A549 (cell line): Measurements from ENCODE around the gene PGGHG. TPM values are rescaled to one million over a fixed set of nuclear protein-coding genes. Genes with fewer than 3 reads are reported as not detected.

Experiments used
- ATAC-seq, 2 experiments: fragments of 200-7000 bp in 1 of 2; fragments of >200 bp in 1 of 2; cut with Nextera tagmentation in 1 of 2; cut with Tn5 transposase in 1 of 2; 3 replicates each; pipeline versions ENCODE4 v1.8.0 to v1.9.1; 2018 to 2020; ENCODE audit warnings: mild to moderate bottlenecking in 1 of 2, moderate library complexity in 1 of 2
- CTCF ChIA-PET: fragments of 300-600 bp; sonication (Branson Sonifier 250); formaldehyde crosslinking; extraction: SDS; loops from one replicate; lab custom pipeline; 2021; ENCODE audit warnings: antibody characterized with exemption, inconsistent platforms; lab: Yijun Ruan, JAX
- POLR2A ChIA-PET: fragments of 350-600 bp; formaldehyde crosslinking; extraction: SDS; loops from one replicate; lab custom pipeline; 2021; ENCODE audit warnings: antibody characterized with exemption, inconsistent platforms; lab: Yijun Ruan, JAX
- DNase-seq, 2 experiments: peaks; one replicate each; pipeline versions ENCODE4 v3.0.0 to v3.0.0-alpha.2; 2011 to 2016; ENCODE audit warnings: low read depth in 1 of 2, low spot score in 1 of 2
- FAIRE-seq: peaks from 2 replicates; lab custom pipeline; 2011; peaks lifted over from hg19 to GRCh38; lab: Jason Lieb, UNC
- H3K27ac ChIP-seq, 2 experiments: fragments of >200 bp; sonication (Bioruptor Twin); formaldehyde crosslinking; 3 replicates each; pipeline ENCODE4 v1.5.1; 2016 to 2017
- H3K4me1 ChIP-seq: fragments of >200 bp; sonication (Bioruptor Twin); formaldehyde crosslinking; 3 replicates; pipeline ENCODE4 v1.6.1; 2016
- H3K4me2 ChIP-seq: fragments of >200 bp; sonication (Bioruptor Twin); formaldehyde crosslinking; 3 replicates; pipeline ENCODE4 v1.6.1; 2016
- H3K4me3 ChIP-seq: fragments of >200 bp; sonication (Bioruptor Twin); formaldehyde crosslinking; 3 replicates; pipeline ENCODE4 v1.5.1; 2016
- H3K9me3 ChIP-seq: fragments of >200 bp; sonication (Bioruptor Twin); formaldehyde crosslinking; 3 replicates; pipeline ENCODE4 v1.6.1; 2016
- CBX2 ChIP-seq: fragments of 200-600 bp; sonication (generic); IDR thresholded peaks from 2 replicates; pipeline ENCODE4 v1.6.1; 2016; ENCODE audit warnings: low read depth, mild to moderate bottlenecking, borderline replicate concordance
- CBX8 ChIP-seq: fragments of 200-600 bp; sonication (generic); IDR thresholded peaks from 2 replicates; pipeline ENCODE4 v1.6.1; 2016
- CEBPB ChIP-seq, 2 experiments: fragments of >200 bp in 1 of 2; sonication (Bioruptor Twin) in 1 of 2; formaldehyde crosslinking in 1 of 2; IDR thresholded peaks; 2 replicates each; pipeline ENCODE4 v1.6.1; 2012 to 2016
- CHD4 ChIP-seq: fragments of 200-600 bp; sonication (generic); IDR thresholded peaks from 2 replicates; pipeline ENCODE4 v1.6.1; 2016; ENCODE audit warnings: antibody characterized with exemption, mild to moderate bottlenecking, borderline replicate concordance
- EHMT2 ChIP-seq: fragments of 200-600 bp; sonication (generic); IDR thresholded peaks from 2 replicates; pipeline ENCODE4 v1.6.1; 2016; ENCODE audit warnings: antibody characterized with exemption, low read depth, mild to moderate bottlenecking, moderate library complexity
- EP300 ChIP-seq, 2 experiments: fragments of >200 bp; sonication (Bioruptor Twin); formaldehyde crosslinking; IDR thresholded peaks; 2 replicates in 1 of 2; 3 replicates in 1 of 2; pipeline ENCODE4 v1.6.1; 2016 to 2017
- ESRRA ChIP-seq: fragments of 150-350 bp; IDR thresholded peaks from 2 replicates; pipeline ENCODE4 v1.6.1; 2014; ENCODE audit warnings: mild to moderate bottlenecking, low read length, borderline replicate concordance
- FOSB ChIP-seq: fragments of 250-450 bp; sonication (Bioruptor Pico); IDR thresholded peaks from 2 replicates; pipeline ENCODE4 v1.5.0; 2020; ENCODE audit warnings: mild to moderate bottlenecking, moderate library complexity
- FOSL2 ChIP-seq, 2 experiments: fragments of 450-650 bp in 1 of 2; fragments of >200 bp in 1 of 2; sonication (Bioruptor Twin) in 1 of 2; formaldehyde crosslinking; IDR thresholded peaks; 2 replicates each; pipeline versions ENCODE4 v1.5.0 to v1.6.1; 2016 to 2020; ENCODE audit warnings: mild to moderate bottlenecking in 1 of 2, moderate library complexity in 1 of 2
- GATA3 ChIP-seq: IDR thresholded peaks from 2 replicates; pipeline ENCODE4 v1.6.1; 2012; ENCODE audit warnings: borderline replicate concordance
- HEYL ChIP-seq: fragments of 250-450 bp; sonication (Bioruptor Pico); IDR thresholded peaks from 2 replicates; pipeline ENCODE4 v1.8.0; 2021; ENCODE audit warnings: mild to moderate bottlenecking, moderate library complexity
- HOXB13 ChIP-seq: fragments of 250-450 bp; sonication (Bioruptor Pico); IDR thresholded peaks from 2 replicates; pipeline ENCODE4 v1.5.0; 2020; ENCODE audit warnings: low read depth, mild to moderate bottlenecking, moderate library complexity
- HOXB5 ChIP-seq: fragments of 250-450 bp; sonication (Bioruptor Pico); IDR thresholded peaks from 2 replicates; pipeline ENCODE4 v1.5.0; 2020; ENCODE audit warnings: mild to moderate bottlenecking, moderate library complexity
- JUN ChIP-seq, 2 experiments: fragments of >200 bp; sonication (Bioruptor Twin); formaldehyde crosslinking; IDR thresholded peaks; 2 replicates in 1 of 2; 3 replicates in 1 of 2; pipeline ENCODE4 v1.6.1; 2016 to 2017
- MAFK ChIP-seq: fragments of 450-650 bp; IDR thresholded peaks from 2 replicates; pipeline ENCODE4 v1.6.1; 2014; ENCODE audit not compliant: partially characterized antibody
- MAZ ChIP-seq: fragments of 150-350 bp; IDR thresholded peaks from 2 replicates; pipeline ENCODE4 v1.6.1; 2014; ENCODE audit warnings: antibody characterized with exemption, low read depth, low read length, borderline replicate concordance
- NR3C1 ChIP-seq: fragments of >200 bp; sonication (Bioruptor Twin); formaldehyde crosslinking; IDR thresholded peaks from 3 replicates; pipeline ENCODE4 v1.6.1; 2017
- PBX3 ChIP-seq: IDR thresholded peaks from 2 replicates; pipeline ENCODE4 v1.6.1; 2012
- PHF8 ChIP-seq: fragments of 200-600 bp; sonication (generic); IDR thresholded peaks from 2 replicates; pipeline ENCODE4 v1.6.1; 2016; ENCODE audit warnings: low read depth, mild to moderate bottlenecking, antibody characterized with exemption, moderate library complexity, borderline replicate concordance
- POLR2AphosphoS2 ChIP-seq: conservative IDR thresholded peaks from 2 replicates; pipeline ENCODE4 v1.6.1; 2012; ENCODE audit warnings: low read length, improper control_type of control experiment, inconsistent platforms
- RCOR1 ChIP-seq: fragments of 150-350 bp; IDR thresholded peaks from 2 replicates; pipeline ENCODE4 v1.6.1; 2014; ENCODE audit warnings: antibody characterized with exemption, low read length, low read depth
- RFX5 ChIP-seq: fragments of 450-650 bp; IDR thresholded peaks from 2 replicates; pipeline ENCODE4 v1.7.1; 2014; ENCODE audit warnings: antibody characterized with exemption, mild to moderate bottlenecking, moderate library complexity
- RNF2 ChIP-seq: fragments of 200-600 bp; sonication (generic); IDR thresholded peaks from 2 replicates; pipeline ENCODE4 v1.6.1; 2016; ENCODE audit warnings: low read depth, mild to moderate bottlenecking, antibody characterized with exemption, moderate library complexity, borderline replicate concordance
- ZC3H11A ChIP-seq: fragments of 450-650 bp; IDR thresholded peaks from 2 replicates; pipeline ENCODE4 v1.6.1; 2014; ENCODE audit warnings: antibody characterized with exemption, mild to moderate bottlenecking
- ZSCAN20 ChIP-seq: fragments of 250-450 bp; sonication (Bioruptor Pico); IDR thresholded peaks from 2 replicates; pipeline ENCODE4 v1.8.0; 2022; ENCODE audit warnings: mild to moderate bottlenecking, moderate library complexity
- WGBS: methylation state at CpG from one replicate; pipeline ENCODE4 v1.1.6; 2017; ENCODE audit errors: missing lambda C conversion rate; 5-methylcytosine and 5-hydroxymethylcytosine counted together
- polyA plus RNA-seq, 4 experiments: library from polyadenylated mRNA; depleted of rRNA in 3 of 4; stranded (reverse); fragments of >200 nt; fragmentation: RNase III in 1 of 4; extraction: RNeasy Plus Mini Kit Qiagen cat#74134 plus additional on column Dnase treatment in 1 of 4; gene quantifications; 2 replicates in 3 of 4; 3 replicates in 1 of 4; pipeline ENCODE4 v1.2.3, GENCODE V29; 2011 to 2017
- TF ChIP-seq, protein P1 (sequence below): fragments of >200 bp; sonication (Bioruptor Twin); formaldehyde crosslinking; IDR thresholded peaks from 3 replicates; pipeline ENCODE4 v1.6.1; 2016
- TF ChIP-seq, protein P2 (sequence below): fragments of 250-450 bp; sonication (Bioruptor Pico); IDR thresholded peaks from 2 replicates; pipeline ENCODE4 v1.5.0; 2020; ENCODE audit warnings: low read depth, mild to moderate bottlenecking, moderate library complexity
- TF ChIP-seq, protein P3 (sequence below): fragments of 450-650 bp; IDR thresholded peaks from 2 replicates; pipeline ENCODE4 v1.6.1; 2014; ENCODE audit warnings: antibody characterized with exemption
- TF ChIP-seq, protein P4 (sequence below): IDR thresholded peaks from 2 replicates; pipeline ENCODE4 v1.6.1; 2012

The PGGHG gene
- polyA plus RNA-seq, 2 of the 4 experiments (the other 2 are of a cell fraction): 7.2 to 19.5 TPM

DNA sequence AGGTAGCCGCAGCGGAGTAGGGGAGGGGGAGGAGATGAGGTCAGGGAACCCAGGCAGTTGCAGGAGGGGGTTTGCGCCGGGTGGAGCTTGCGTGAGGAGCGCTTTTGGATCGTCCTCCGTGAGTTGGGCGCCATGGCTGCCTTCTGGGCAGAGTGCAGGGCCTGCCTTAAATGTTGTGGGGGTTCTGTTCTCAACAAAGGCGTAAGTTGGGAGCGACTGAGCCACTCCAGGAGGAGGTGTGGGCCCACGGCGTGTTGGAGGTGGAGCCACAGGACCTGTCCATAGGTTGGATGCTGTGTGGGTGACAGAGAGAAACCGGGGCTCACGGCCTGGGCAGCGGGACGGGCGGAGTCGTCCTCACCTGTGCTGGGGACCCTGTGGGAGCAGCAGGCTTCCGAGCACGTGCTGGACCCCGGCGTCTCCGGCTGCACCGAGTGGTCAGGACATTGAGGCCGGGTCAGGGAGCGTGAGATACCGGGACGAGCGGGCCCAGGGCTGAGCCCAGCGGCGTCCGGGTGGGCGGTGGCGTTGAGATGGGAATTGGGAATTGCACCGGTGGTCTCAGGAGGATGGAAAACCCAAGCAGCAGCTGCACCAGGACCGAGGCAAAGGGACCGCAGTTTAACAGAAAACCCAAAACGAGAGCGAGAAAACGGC, 977 bp upstream of the PGGHG start:
- WGBS: 74% methylated on average over 41 of the region's 41 CpGs
- ChIA-PET POLR2A (no interaction called here), CTCF (interaction anchor here (1.1 to 8.7 kb wide), 5 partner anchors 18 to 161 kb away, joined by 3 to 49 read pairs (median 4); partner anchors contain the start of gene IFITM2)
- DNase-seq: no peak
- ATAC-seq: peak in 1 of 2 experiments; percentile 15; a peak in 3 of 6 replicates
- TF ChIP-seq FOSL2 (IDR thresholded peaks at IDR 0.05): no peak
- TF ChIP-seq FOSL2 (CRISPR knock-in tag; IDR thresholded peaks at IDR 0.05): no peak
- TF ChIP-seq RNF2: no peak
- TF ChIP-seq CBX8: no peak
- no peak for TF ChIP-seq CHD4
- TF ChIP-seq RFX5: no peak
- TF ChIP-seq ZC3H11A: no peak
- no peak for TF ChIP-seq POLR2AphosphoS2
- TF ChIP-seq, protein P1, sequence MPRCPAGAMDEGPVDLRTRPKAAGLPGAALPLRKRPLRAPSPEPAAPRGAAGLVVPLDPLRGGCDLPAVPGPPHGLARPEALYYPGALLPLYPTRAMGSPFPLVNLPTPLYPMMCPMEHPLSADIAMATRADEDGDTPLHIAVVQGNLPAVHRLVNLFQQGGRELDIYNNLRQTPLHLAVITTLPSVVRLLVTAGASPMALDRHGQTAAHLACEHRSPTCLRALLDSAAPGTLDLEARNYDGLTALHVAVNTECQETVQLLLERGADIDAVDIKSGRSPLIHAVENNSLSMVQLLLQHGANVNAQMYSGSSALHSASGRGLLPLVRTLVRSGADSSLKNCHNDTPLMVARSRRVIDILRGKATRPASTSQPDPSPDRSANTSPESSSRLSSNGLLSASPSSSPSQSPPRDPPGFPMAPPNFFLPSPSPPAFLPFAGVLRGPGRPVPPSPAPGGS: no peak
- no peak for TF ChIP-seq CEBPB (IDR thresholded peaks at IDR 0.05)
- TF ChIP-seq MAZ: no peak
- TF ChIP-seq, protein P2, sequence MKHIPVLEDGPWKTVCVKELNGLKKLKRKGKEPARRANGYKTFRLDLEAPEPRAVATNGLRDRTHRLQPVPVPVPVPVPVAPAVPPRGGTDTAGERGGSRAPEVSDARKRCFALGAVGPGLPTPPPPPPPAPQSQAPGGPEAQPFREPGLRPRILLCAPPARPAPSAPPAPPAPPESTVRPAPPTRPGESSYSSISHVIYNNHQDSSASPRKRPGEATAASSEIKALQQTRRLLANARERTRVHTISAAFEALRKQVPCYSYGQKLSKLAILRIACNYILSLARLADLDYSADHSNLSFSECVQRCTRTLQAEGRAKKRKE: no peak
- Histone ChIP-seq H3K4me1 (peaks cover 5% of the 10 kb centered on the region; the same call in 1 of the 3 replicates), H3K4me2 (peak overlapping the region; percentile 100), H3K9me3 (no peaks in the 10 kb centered on the region), H3K4me3 (peak overlapping the region; percentile 94), H3K27ac (peak overlapping the region; percentile 92 to 96; a peak in 5 of 6 replicates)
- no peak for FAIRE-seq

DNA sequence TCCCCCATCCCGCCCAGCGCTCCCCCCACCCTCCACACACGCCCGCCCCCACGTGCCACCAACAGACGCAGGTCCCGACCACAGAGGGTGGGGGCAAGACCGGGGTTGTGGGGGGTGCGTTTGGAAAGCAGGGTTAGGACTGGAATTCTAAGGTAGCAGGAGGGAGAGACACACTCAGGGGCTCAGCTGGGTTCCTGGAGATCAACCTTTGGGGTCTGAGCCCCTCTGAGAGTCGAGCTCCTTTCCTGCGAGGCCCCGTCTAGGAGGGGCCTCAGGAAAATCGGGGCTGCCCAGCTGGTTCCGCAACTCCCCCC, 429 bp downstream of the PGGHG start:
- ChIA-PET POLR2A (no interaction called here), CTCF (interaction anchor here (1.7 to 8.7 kb wide), 3 partner anchors 17 to 160 kb away, joined by 4 to 49 read pairs (median 11); partner anchors contain the start of gene IFITM2)
- Histone ChIP-seq H3K9me3 (no peaks in the 10 kb centered on the region), H3K4me1 (peaks cover 5% of the 10 kb centered on the region; the same call in 1 of the 3 replicates), H3K27ac (peak overlapping the region; percentile 92 to 96), H3K4me2 (peak overlapping the region; percentile 100), H3K4me3 (peak overlapping the region; percentile 94)
- DNase-seq: no peak
- ATAC-seq: no peak
- no peak for TF ChIP-seq RFX5
- TF ChIP-seq PHF8: no peak
- no peak for TF ChIP-seq HEYL (CRISPR knock-in tag)
- no peak for TF ChIP-seq HOXB5
- TF ChIP-seq MAFK: no peak
- TF ChIP-seq EP300 (IDR thresholded peaks at IDR 0.05): no peak
- no peak for TF ChIP-seq GATA3
- FAIRE-seq: no peak
- 72% methylated on average over 4 of the region's 14 CpGs for WGBS

GRCh38 chr11:289712-290620, 1.0 kb downstream of the PGGHG start:
- ChIA-PET CTCF (interaction anchor here (0.9 to 8.7 kb wide), 5 partner anchors 16 to 159 kb away, joined by 3 to 49 read pairs (median 4); partner anchors contain the start of gene IFITM2), POLR2A (interaction anchor here (0.9 kb wide), 1 partner anchor 83 kb away, joined by 3 read pairs; the partner anchor contains the start of genes BET1L and RIC8A)
- peaks cover 5% of the 10 kb centered on the region; the same call in 1 of the 3 replicates for H3K4me1 ChIP-seq
- DNase-seq (no peak), FAIRE-seq (no peak), ATAC-seq (no peak)
- peak overlapping the region; percentile 100 for H3K4me2 ChIP-seq
- H3K27ac ChIP-seq: peak overlapping the region; percentile 92 to 96
- 95% methylated on average over 37 of the region's 48 CpGs for WGBS
- no peaks in the 10 kb centered on the region for H3K9me3 ChIP-seq
- H3K4me3 ChIP-seq: peak overlapping the region; percentile 94
- TF ChIP-seq ESRRA: no peak
- TF ChIP-seq PBX3: no peak
- TF ChIP-seq JUN (IDR thresholded peaks at IDR 0.05): no peak
- TF ChIP-seq, protein P3, sequence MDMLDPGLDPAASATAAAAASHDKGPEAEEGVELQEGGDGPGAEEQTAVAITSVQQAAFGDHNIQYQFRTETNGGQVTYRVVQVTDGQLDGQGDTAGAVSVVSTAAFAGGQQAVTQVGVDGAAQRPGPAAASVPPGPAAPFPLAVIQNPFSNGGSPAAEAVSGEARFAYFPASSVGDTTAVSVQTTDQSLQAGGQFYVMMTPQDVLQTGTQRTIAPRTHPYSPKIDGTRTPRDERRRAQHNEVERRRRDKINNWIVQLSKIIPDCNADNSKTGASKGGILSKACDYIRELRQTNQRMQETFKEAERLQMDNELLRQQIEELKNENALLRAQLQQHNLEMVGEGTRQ: no peak
- TF ChIP-seq RNF2: no peak
- no peak for TF ChIP-seq ZSCAN20
- no peak for TF ChIP-seq HOXB13 (CRISPR knock-in tag)
- no peak for TF ChIP-seq FOSB (CRISPR knock-in tag)
- TF ChIP-seq EHMT2: no peak
- TF ChIP-seq, protein P4, sequence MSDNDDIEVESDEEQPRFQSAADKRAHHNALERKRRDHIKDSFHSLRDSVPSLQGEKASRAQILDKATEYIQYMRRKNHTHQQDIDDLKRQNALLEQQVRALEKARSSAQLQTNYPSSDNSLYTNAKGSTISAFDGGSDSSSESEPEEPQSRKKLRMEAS: no peak
- TF ChIP-seq POLR2AphosphoS2: no peak
- no peak for TF ChIP-seq CBX2
- TF ChIP-seq NR3C1: no peak
- TF ChIP-seq RCOR1: no peak
